ENCODE measurements around the gene SARNP. TPM values are rescaled to one million over a fixed set of nuclear protein-coding genes. Genes with fewer than 3 reads are reported as not detected.

SARNP gene
- total and polyA plus RNA-seq, 9 of the 15 experiments (the other 6 are each of a cell fraction or from before 2014, with no cell fraction given), result 70.1 to 400 (median 198) TPM

DNA sequence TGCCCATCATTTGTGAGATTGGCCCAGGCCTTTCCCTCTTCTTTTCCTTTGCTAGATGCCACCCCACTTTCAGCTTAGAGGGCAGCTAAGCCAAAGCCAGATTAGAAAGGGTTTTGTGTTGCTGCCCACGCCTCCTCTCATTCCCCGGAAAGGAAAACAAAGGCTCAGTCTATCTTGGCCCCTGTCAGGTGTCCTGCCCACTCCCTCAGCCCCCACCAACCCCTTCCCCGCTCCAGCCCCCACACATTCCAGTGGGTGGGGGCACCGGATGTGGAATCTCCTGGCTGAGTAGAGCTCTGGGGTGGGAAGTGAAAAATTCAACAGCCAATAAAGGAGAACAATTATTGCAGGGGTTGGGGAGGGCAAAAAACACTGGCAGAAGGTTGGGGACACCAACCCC lies 99.5 kb downstream of the SARNP start:
- no peaks in the 10 kb centered on the region for H3K9me3 ChIP-seq (replicated peaks; ENCODE audit: control insufficient read depth, insufficient read depth, low read depth, low read length)
- in situ Hi-C loops (cut with MboI) (no loop called here), intact Hi-C loops (cut with micrococcal nuclease) (no loop called here)
- no peak overlapping the region for H2AFZ ChIP-seq (ENCODE audit: low read depth, low read length)
- 0 out of 3 replicates have a peak overlapping the region, but pooled peaks have one; percentile 9 for H3K27ac ChIP-seq (ENCODE audit: extremely low read depth, low read depth, low read length)
- peak overlapping the region in 1 of 2 experiments; percentile 31; a peak in 1 of 4 replicates for H3K9ac ChIP-seq (ENCODE audit: insufficient read depth in 1 of 2, low read depth in 2 of 2, low read length in 2 of 2)
- H3K36me3 ChIP-seq (ENCODE audit: control insufficient read depth, insufficient read depth, low read length), result no peaks in the 10 kb centered on the region; the same call in 2 of the 3 replicates
- H3K4me2 ChIP-seq (ENCODE audit: insufficient read depth, low read length), result no peak overlapping the region
- no peak overlapping the region for H3K4me3 ChIP-seq
- H3K79me2 ChIP-seq (ENCODE audit: control insufficient read depth, insufficient read depth, low read length), result peaks cover 6% of the 10 kb centered on the region; the same call in 2 of the 3 replicates
- TF ChIP-seq RCOR1 (IDR thresholded peaks at IDR 0.05; ENCODE audit: borderline replicate concordance in 1 of 2, low read depth in 2 of 2, low read length in 2 of 2), result no peak
- no peak for TF ChIP-seq USF2 (CRISPR knock-in tag; IDR thresholded peaks at IDR 0.05)
- TF ChIP-seq, protein P1, sequence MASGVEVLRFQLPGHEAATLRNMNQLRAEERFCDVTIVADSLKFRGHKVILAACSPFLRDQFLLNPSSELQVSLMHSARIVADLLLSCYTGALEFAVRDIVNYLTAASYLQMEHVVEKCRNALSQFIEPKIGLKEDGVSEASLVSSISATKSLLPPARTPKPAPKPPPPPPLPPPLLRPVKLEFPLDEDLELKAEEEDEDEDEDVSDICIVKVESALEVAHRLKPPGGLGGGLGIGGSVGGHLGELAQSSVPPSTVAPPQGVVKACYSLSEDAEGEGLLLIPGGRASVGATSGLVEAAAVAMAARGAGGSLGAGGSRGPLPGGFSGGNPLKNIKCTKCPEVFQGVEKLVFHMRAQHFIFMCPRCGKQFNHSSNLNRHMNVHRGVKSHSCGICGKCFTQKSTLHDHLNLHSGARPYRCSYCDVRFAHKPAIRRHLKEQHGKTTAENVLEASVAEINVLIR (CRISPR knock-in tag; IDR thresholded peaks at IDR 0.05), result no peak
- TF ChIP-seq TFAM (CRISPR knock-in tag; conservative IDR thresholded peaks at IDR 0.05), result no peak
- peak; percentile 47 for TF ChIP-seq EGR1 (conservative IDR thresholded peaks at IDR 0.05)
- no peaks in the 10 kb centered on the region for H3K27me3 ChIP-seq (ENCODE audit: control insufficient read depth in 2 of 2, insufficient read depth in 2 of 2, low read length in 2 of 2)
- BruUV-seq (replicated peaks), result no TSS peak
- peaks cover 19 to 22% of the 10 kb centered on the region in 2 experiments; a peak in 4 of 5 replicates for H3K4me1 ChIP-seq (replicated peaks in 1 of 2; ENCODE audit: control insufficient read depth in 2 of 2, insufficient read depth in 2 of 2, low read length in 2 of 2)
- no peak for DNase-seq (ENCODE audit: extremely low read depth in 1 of 4, low spot score in 3 of 4)
- CTCF ChIA-PET (ENCODE audit: low intra/inter-chr PET ratio), result no interaction called here
- H3K9me1 ChIP-seq (ENCODE audit: control insufficient read depth, insufficient read depth, low read length), result no peaks in the 10 kb centered on the region
- no peak for ATAC-seq
- no peak for FAIRE-seq
- POLR2A ChIA-PET, result interaction anchor here (1.1 to 2.8 kb wide), 2 partner anchors 9 to 11 kb away, joined by 3 to 11 read pairs; partner anchors contain the start of gene CD63
- no peaks in the 10 kb centered on the region for H4K20me1 ChIP-seq (replicated peaks; ENCODE audit: control insufficient read depth, insufficient read depth, low read length)
- WGBS (ENCODE audit: insufficient coverage, low coverage, missing lambda C conversion rate), result 43% methylated on average over 2 of the region's 4 CpGs

All from K562 (cell line).